Stomach (tissue), 9 donors: ENCODE results near the gene RAB28. TPM values are rescaled to one million over a fixed set of nuclear protein-coding genes. Genes with fewer than 3 reads are reported as not detected.

Experiments
- DNase-seq, 2 donors: peaks; one replicate each; pipeline versions ENCODE4 v3.0.0 to v3.0.0-alpha.2; 2013 to 2019
- H3K27ac ChIP-seq, 5 donors: fragments of 200-600 bp in 4 of 5; sonication (generic) in 4 of 5; one replicate each; pipeline ENCODE4 v1.5.1; 2013 to 2019; ENCODE audit warnings: mild to moderate bottlenecking in 1 of 5, moderate library complexity in 1 of 5
- H3K27me3 ChIP-seq, 3 donors: fragments of 200-600 bp; sonication (generic); one replicate each; pipeline ENCODE4 v1.5.1; 2017 to 2019; ENCODE audit warnings: mixed run types in 1 of 3
- H3K36me3 ChIP-seq, 4 donors: fragments of 200-600 bp; sonication (generic); 1 replicate in 3 of 4; 2 replicates in 1 of 4; pipeline ENCODE4 v1.5.1; 2016 to 2019
- H3K4me1 ChIP-seq, 4 donors: fragments of 200-600 bp; sonication (generic); one replicate each; pipeline ENCODE4 v1.5.1; 2016 to 2019
- H3K4me3 ChIP-seq, 4 donors: fragments of 200-600 bp; sonication (generic) in 3 of 4; one replicate each; pipeline ENCODE4 v1.5.1; 2016 to 2019; ENCODE audit warnings: mild to moderate bottlenecking in 1 of 4
- H3K9me3 ChIP-seq, 4 donors: fragments of 200-600 bp; sonication (generic); one replicate each; pipeline ENCODE4 v1.5.1; 2016 to 2019
- CTCF ChIP-seq, 7 experiments: fragments of 450-650 bp in 4 of 7; fragments of 200-600 bp in 3 of 7; sonication (generic) in 3 of 7; IDR thresholded peaks; one replicate each; pipeline ENCODE4 v1.5.1; 2016 to 2019; ENCODE audit warnings: antibody characterized with exemption in 7 of 7, control low read depth in 2 of 7, mild to moderate bottlenecking in 1 of 7
- EP300 ChIP-seq: sonication (generic); formaldehyde crosslinking; IDR thresholded peaks from one replicate; pipeline ENCODE4 v1.6.1; 2017; ENCODE audit warnings: antibody characterized with exemption
- POLR2A ChIP-seq, 4 donors: fragments of 450-650 bp; IDR thresholded peaks; one replicate each; pipeline ENCODE4 v1.6.1; 2016; ENCODE audit warnings: antibody characterized with exemption in 4 of 4, control low read depth in 2 of 4, mild to moderate bottlenecking in 1 of 4, moderate library complexity in 1 of 4
- POLR2AphosphoS5 ChIP-seq, 3 donors: sonication (generic); formaldehyde crosslinking; IDR thresholded peaks; one replicate each; pipeline ENCODE4 v1.6.1; 2016; ENCODE audit warnings: antibody characterized with exemption in 3 of 3
- WGBS, 5 donors: extraction: QIAGEN DNeasy Blood & Tissue Kit in 3 of 5; methylation state at CpG; one replicate each; pipeline versions ENCODE4 v1.1.5 to v1.1.7; 2013 to 2018; 5-methylcytosine and 5-hydroxymethylcytosine counted together
- intact Hi-C: fragments of 100-400 bp; cut with DNase I; formaldehyde crosslinking; loops from one replicate; pipeline ENCODE4 v1.15.1; 2023; ENCODE audit warnings: low total_unique reads
- polyA plus RNA-seq, 3 donors: library from polyadenylated mRNA; stranded (reverse); fragments of 200-250 nt; gene quantifications; one replicate each; pipeline ENCODE4 v1.2.3, GENCODE V29; 2013
- total RNA-seq, 5 donors: library from RNA; depleted of rRNA; stranded (reverse); fragments of >200 nt; gene quantifications; one replicate each; pipeline versions ENCODE4 v1.1.0 to v1.2.3, GENCODE V29; 2014 to 2016
- donor health status: healthy with polysubstance abuse.
- donor health status: Bipolar disorder and iron deficiency.
- donor health status: healthy.

RAB28 gene
- total and polyA plus RNA-seq, 8 donors, result 0.29 to 27.2 (median 14.7) TPM

- intact Hi-C loops, result no loop called here
- no peaks in the 10 kb centered on the region for H3K27me3 ChIP-seq
- no peak for DNase-seq
- no peak overlapping the region for H3K27ac ChIP-seq
- H3K4me1 ChIP-seq, result no peaks in the 10 kb centered on the region
- 96 to 99% (median 98%) methylated on average over 9 of the region's 9 CpGs for WGBS, 5 donors
- TF ChIP-seq POLR2AphosphoS5 (IDR thresholded peaks at IDR 0.05) (no peak), EP300 (no peak), CTCF (IDR thresholded peaks at IDR 0.05) (no peak), POLR2A (IDR thresholded peaks at IDR 0.05) (no peak)
- H3K4me3 ChIP-seq, result no peak overlapping the region
- no peaks in the 10 kb centered on the region for H3K9me3 ChIP-seq
- H3K36me3 ChIP-seq, result peaks cover 0 to 19% (median 8%) of the 10 kb centered on the region in 4 donors
Measured at GRCh38 chr4:13378973-13379759, 105.0 kb downstream of the RAB28 start.

- no peaks in the 10 kb centered on the region for H3K27me3 ChIP-seq
- no peak overlapping the region for H3K4me3 ChIP-seq
- no peak overlapping the region for H3K27ac ChIP-seq
- no peaks in the 10 kb centered on the region for H3K9me3 ChIP-seq
- 72 to 87% (median 79%) methylated on average over 3 of the region's 3 CpGs for WGBS, 5 donors
- H3K36me3 ChIP-seq, result peaks cover 0 to 9% (median 0%) of the 10 kb centered on the region in 4 donors
- DNase-seq, result peak in 1 of 2 donors; percentile 21
- intact Hi-C loops, result no loop called here
- no peaks in the 10 kb centered on the region for H3K4me1 ChIP-seq
- TF ChIP-seq EP300, result no peak
- TF ChIP-seq POLR2AphosphoS5 (IDR thresholded peaks at IDR 0.05), result no peak
- TF ChIP-seq POLR2A (IDR thresholded peaks at IDR 0.05), result no peak
- TF ChIP-seq CTCF (IDR thresholded peaks at IDR 0.05), result no peak
Measured at GRCh38 chr4:13371048-13371447, 113.1 kb downstream of the RAB28 start.

GRCh38 chr4:13368217-13368616, 115.9 kb downstream of the RAB28 start:
- H3K36me3 ChIP-seq, result peaks cover 4 to 13% (median 5%) of the 10 kb centered on the region in 4 donors
- no peak for DNase-seq
- no peaks in the 10 kb centered on the region for H3K9me3 ChIP-seq
- no peak overlapping the region for H3K4me3 ChIP-seq
- H3K27me3 ChIP-seq, result no peaks in the 10 kb centered on the region
- no peaks in the 10 kb centered on the region for H3K4me1 ChIP-seq
- intact Hi-C loops, result no loop called here
- TF ChIP-seq POLR2A (IDR thresholded peaks at IDR 0.05) (no peak), EP300 (no peak), CTCF (IDR thresholded peaks at IDR 0.05) (no peak), POLR2AphosphoS5 (IDR thresholded peaks at IDR 0.05) (no peak)
- 57 to 73% (median 65%) methylated on average over 2 of the region's 2 CpGs for WGBS, 5 donors
- no peak overlapping the region for H3K27ac ChIP-seq

GRCh38 chr4:13367691-13368090, 116.4 kb downstream of the RAB28 start:
- DNase-seq, result no peak

More at GRCh38 chr4:13367691-13368090, 116.4 kb downstream of the RAB28 start:
- H3K27me3 ChIP-seq, result no peaks in the 10 kb centered on the region
- 95 to 97% (median 96%) methylated on average over 6 of the region's 6 CpGs for WGBS, 5 donors
- H3K9me3 ChIP-seq, result no peaks in the 10 kb centered on the region
- intact Hi-C loops, result no loop called here
- H3K27ac ChIP-seq, result no peak overlapping the region
- no peak overlapping the region for H3K4me3 ChIP-seq
- TF ChIP-seq POLR2A (IDR thresholded peaks at IDR 0.05) (no peak), CTCF (IDR thresholded peaks at IDR 0.05) (no peak), POLR2AphosphoS5 (IDR thresholded peaks at IDR 0.05) (no peak), EP300 (no peak)
- no peaks in the 10 kb centered on the region for H3K4me1 ChIP-seq
- H3K36me3 ChIP-seq, result peaks cover 4 to 13% (median 5%) of the 10 kb centered on the region in 4 donors
